SH-SY5Y (cell line): Measurements from ENCODE around the gene SERPINB12.

Experiments used
- GATA2 ChIP-seq: IDR thresholded peaks from 2 replicates; pipeline ENCODE4 v1.6.1; 2011; ENCODE audit warnings: mild to moderate bottlenecking, low read depth, low read length
- GATA3 ChIP-seq: IDR thresholded peaks from 2 replicates; pipeline ENCODE4 v1.6.1; 2011; ENCODE audit warnings: low read depth, mild to moderate bottlenecking, low read length, moderate library complexity

- no peak for TF ChIP-seq GATA2
- TF ChIP-seq GATA3: no peak
These were observed 46.5 kb upstream of the SERPINB12 start for GRCh38 chr18:63495675-63496074.
